ENCODE results near the gene TMEM86B.
A peak's percentile ranks its signal among the peaks of the same experiment; 100 is the strongest.

TMEM86B gene

DNA sequence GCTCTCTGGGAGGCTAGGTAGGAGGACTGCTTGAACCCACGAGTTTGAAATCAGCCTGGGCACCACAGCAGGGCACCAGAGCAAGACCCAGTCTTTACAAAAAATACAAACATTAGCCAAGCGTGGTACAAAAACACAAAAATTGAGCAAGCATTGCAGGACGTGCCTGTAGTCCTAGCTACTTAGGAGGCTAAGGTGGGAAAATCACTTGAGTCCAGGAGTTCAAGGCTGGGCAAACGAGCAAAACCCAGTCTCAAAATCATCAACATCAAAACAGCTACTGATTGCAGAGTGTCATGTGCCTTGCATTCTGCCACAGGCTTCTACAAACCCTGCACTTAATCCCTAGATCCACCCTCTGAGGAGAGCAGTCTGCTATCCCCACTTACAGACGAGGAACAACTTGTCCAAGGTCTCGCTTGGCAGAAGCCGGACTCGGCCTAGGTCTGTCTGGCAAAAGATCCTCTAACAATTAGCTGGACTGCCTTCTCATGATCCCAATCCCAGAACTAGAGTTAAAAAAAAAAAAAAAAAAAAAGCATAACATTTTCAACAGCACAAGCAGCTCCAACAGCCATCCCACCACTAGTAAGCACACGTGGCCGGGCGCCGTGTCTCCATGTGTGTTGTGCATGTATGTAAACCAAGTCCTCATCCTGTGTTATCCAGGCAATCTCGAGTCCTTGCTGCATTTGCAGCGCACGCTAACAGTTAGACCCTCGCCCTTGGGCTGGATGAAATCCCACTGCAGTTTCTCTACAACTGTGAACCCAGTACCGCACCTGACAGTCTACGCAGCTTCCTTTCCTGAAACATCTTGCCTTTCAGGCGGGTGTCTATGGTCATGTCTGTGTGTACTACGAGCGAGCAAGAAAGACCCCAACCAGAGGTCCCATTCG, 28.2 kb upstream of the TMEM86B start:
- Histone ChIP-seq H3K27me3 (ENCODE audit: control insufficient read depth, insufficient read depth, low read length) (no peaks in the 10 kb centered on the region), H3K9ac (ENCODE audit: low read length) (peak overlapping the region; percentile 29), H3K36me3 (ENCODE audit: control insufficient read depth, insufficient read depth, low read length) (0 out of 2 replicates have a peak, but pooled peaks cover 1% of the 10 kb centered on the region), H3K4me1 (ENCODE audit: control insufficient read depth, insufficient read depth, low read length) (peaks cover 40% of the 10 kb centered on the region), H3K9me3 (ENCODE audit: control insufficient read depth, insufficient read depth, low read depth, low read length) (no peaks in the 10 kb centered on the region), H3K27ac (ENCODE audit: low read depth, low read length) (no peak overlapping the region), H3K4me3 (ENCODE audit: low read depth, low read length) (peak overlapping the region; percentile 98)

DNA sequence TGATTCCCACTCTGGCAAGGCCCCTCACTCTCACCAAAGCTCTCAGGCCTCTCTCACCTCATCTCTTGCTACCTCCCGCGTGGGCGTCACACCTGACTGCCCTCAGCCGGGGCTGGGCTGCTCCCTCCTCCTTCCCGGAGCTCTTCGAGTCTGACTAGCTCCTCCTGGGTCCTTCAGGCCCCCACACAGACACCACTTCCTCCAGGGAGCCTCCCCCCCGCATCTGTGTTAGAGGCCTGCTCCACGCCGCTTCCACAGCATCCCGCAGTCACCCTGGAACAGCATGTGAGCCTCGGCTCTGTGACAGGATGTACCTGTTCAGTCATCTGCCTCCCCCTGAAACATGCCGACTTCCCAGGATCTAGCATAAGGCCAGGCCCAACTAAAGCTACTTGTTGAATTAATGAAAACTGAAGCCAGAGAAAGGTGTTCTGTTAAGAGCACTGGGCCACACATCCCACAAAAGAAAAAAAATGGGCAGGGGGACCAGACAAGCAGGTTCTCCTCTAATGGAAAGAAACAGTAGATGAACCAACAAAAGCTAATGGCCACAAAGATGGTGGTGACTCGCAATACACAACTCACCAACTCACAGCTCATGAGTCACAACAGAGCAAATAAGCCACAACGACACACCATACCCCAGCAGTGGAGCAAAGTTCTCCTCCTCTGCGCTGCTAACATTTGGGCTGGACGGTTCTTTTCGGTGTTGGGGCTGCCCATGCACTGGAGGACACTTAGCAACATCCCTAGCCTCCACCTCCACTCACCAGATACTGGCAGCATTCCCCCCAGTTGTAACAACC, 27.3 kb upstream of the TMEM86B start:
- Histone ChIP-seq H3K4me1 (ENCODE audit: control insufficient read depth, insufficient read depth, low read length) (peaks cover 40% of the 10 kb centered on the region), H3K27me3 (ENCODE audit: control insufficient read depth, insufficient read depth, low read length) (no peaks in the 10 kb centered on the region), H3K36me3 (ENCODE audit: control insufficient read depth, insufficient read depth, low read length) (0 out of 2 replicates have a peak, but pooled peaks cover 5% of the 10 kb centered on the region), H3K4me3 (ENCODE audit: low read depth, low read length) (no peak overlapping the region), H3K27ac (ENCODE audit: low read depth, low read length) (no peak overlapping the region), H3K9me3 (ENCODE audit: control insufficient read depth, insufficient read depth, low read depth, low read length) (no peaks in the 10 kb centered on the region), H3K9ac (ENCODE audit: low read length) (no peak overlapping the region)

DNA sequence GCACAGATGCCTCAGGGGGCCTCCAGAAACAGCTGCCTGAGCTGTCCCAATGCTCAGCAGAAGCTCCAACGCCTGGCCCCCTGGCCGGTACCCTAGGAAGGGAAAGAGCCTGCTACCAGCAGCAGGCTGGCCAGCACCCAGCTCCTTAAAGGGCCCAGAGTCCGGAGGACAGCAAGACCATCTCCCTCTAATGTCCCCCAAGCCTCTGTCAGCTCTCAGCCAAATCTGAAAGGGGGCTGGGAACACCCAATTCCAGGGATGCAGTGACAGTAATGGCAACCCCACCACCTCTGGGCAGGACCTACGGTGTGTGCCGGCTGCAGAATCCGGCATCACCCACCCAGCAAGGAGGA, 26.0 kb upstream of the TMEM86B start:
- no peaks in the 10 kb centered on the region for H3K9me3 ChIP-seq (ENCODE audit: control insufficient read depth, insufficient read depth, low read depth, low read length)
- H3K27me3 ChIP-seq (ENCODE audit: control insufficient read depth, insufficient read depth, low read length) = no peaks in the 10 kb centered on the region
- peak overlapping the region; percentile 9 for H3K9ac ChIP-seq (ENCODE audit: low read length)
- H3K4me3 ChIP-seq (ENCODE audit: low read depth, low read length) = no peak overlapping the region
- H3K36me3 ChIP-seq (ENCODE audit: control insufficient read depth, insufficient read depth, low read length) = 0 out of 2 replicates have a peak, but pooled peaks cover 5% of the 10 kb centered on the region
- H3K4me1 ChIP-seq (ENCODE audit: control insufficient read depth, insufficient read depth, low read length) = peaks cover 37% of the 10 kb centered on the region
- H3K27ac ChIP-seq (ENCODE audit: low read depth, low read length) = no peak overlapping the region

DNA sequence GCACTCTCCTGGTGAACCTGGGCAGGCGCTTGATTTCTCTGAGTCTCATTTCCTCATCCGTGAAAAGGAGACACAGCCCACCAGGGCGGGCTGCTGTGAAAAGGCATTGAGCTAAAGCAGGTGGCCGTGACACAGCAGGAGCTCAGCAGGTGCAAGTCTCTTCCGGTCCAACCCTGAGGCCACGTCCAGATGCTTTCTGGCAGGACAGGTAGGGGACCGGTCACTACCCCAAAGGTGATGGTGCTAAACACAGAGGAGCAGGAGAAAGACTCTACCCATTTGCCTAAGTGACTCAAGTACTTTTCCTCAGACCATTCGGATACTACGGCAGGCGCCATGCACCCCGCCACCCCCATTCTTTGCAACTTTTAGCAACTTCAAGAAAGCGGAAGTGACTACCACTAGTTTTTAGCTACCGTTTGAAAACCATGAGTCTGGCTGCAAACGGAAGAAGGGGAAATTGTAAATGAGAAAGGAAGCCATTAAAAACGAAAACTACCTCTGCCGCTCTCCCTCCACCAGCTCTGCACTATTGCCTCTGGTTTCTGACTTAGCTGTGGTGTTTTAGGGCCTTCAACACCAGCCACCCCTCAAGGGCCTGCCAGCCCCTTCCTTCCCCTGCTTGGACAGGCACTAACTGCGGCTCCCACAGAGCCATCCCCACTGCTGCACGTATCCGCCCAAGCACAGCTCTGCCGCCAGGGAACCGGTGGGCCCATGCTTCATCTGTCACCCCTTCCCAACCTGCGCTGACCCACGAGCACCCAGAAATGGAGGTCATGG, 25.5 kb upstream of the TMEM86B start:
- Histone ChIP-seq H3K4me1 (ENCODE audit: control insufficient read depth, insufficient read depth, low read length) (peaks cover 37% of the 10 kb centered on the region), H3K27ac (ENCODE audit: low read depth, low read length) (no peak overlapping the region), H3K9me3 (ENCODE audit: control insufficient read depth, insufficient read depth, low read depth, low read length) (no peaks in the 10 kb centered on the region), H3K27me3 (ENCODE audit: control insufficient read depth, insufficient read depth, low read length) (no peaks in the 10 kb centered on the region), H3K36me3 (ENCODE audit: control insufficient read depth, insufficient read depth, low read length) (0 out of 2 replicates have a peak, but pooled peaks cover 5% of the 10 kb centered on the region), H3K9ac (ENCODE audit: low read length) (peak overlapping the region; percentile 9), H3K4me3 (ENCODE audit: low read depth, low read length) (no peak overlapping the region)

DNA sequence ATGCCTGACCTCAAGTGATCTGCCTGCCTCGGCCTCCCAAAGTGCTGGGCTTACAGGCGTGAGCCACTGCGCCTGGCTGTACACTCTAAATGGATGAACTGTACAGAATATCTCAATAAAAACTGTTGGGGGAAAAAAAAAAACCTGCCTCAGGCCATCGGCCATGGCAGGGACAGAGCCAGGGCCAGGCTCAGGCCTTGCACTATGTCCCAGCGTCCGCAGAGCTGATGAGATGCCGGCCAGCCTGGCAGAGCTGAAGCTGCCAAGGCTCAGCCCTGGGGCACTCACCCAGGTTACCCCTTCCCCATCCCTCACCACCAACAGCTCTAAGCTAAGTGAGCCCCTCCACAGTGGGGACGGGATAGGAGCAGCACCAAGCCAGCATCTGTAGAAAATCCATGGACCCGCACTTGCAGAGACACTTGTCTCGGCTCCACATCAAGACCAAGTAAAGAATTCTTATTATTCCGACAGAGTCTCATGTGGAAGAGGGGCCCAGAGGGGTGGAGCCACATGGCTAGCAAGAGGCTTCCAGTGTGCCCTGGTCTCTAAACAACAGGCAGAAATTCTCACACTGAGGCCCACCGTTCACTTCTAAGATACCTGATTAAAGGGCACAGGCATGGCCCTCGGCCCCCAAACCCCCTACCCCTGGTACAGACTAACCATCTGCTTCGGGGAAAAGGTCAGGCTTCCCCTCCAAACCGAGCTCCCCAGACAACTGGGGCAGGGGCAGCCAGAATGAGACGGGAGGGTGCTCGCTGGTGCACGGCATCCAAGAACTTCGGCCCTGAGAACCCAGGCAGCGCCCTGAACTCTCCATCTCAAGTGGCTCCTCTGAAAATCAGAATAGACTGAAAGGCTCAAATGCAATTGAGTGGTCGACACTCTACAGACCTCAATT, 24.4 kb upstream of the TMEM86B start:
- Histone ChIP-seq H3K27ac (ENCODE audit: low read depth, low read length) (no peak overlapping the region), H3K4me3 (ENCODE audit: low read depth, low read length) (no peak overlapping the region), H3K4me1 (ENCODE audit: control insufficient read depth, insufficient read depth, low read length) (peaks cover 37% of the 10 kb centered on the region), H3K36me3 (ENCODE audit: control insufficient read depth, insufficient read depth, low read length) (peaks cover 5% of the 10 kb centered on the region; the same call in 1 of the 2 replicates), H3K27me3 (ENCODE audit: control insufficient read depth, insufficient read depth, low read length) (no peaks in the 10 kb centered on the region), H3K9me3 (ENCODE audit: control insufficient read depth, insufficient read depth, low read depth, low read length) (no peaks in the 10 kb centered on the region), H3K9ac (ENCODE audit: low read length) (no peak overlapping the region)

DNA sequence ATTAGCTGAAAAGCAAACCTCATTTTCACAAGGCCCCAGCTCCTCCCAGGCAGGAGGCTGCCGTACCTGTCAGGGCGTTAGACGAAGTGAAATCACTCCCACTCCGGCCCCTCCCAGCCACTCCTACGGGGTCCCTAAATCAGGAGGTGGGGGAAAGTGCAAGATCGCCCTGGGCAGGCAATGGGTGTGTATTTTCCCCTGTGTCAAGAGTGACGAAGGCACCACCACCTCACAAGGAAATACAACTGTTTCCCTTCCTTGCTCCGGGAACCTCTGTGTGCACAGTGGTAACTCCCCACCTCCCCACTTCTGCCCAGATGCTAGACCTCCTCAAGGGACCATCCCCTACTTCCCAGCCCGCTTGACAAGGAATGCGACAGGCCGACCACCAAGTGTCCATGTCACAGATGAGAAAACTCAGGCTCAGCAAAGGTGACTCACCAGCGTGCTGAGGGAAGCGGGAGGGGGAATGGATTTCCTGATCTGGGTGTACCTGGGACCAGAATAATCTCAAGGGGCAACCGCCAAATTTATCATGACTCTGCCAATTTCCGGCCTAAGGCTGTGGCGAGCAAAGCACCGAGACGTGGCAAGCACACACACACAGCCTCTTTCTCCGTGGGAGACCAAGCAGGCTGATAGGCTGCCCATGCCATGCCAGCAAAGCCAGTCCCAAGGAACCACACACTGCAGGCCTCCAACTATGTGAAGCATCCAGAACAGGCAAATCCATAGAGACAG, 22.9 kb upstream of the TMEM86B start:
- H3K36me3 ChIP-seq (ENCODE audit: control insufficient read depth, insufficient read depth, low read length) = peaks cover 10% of the 10 kb centered on the region
- no peak overlapping the region for H3K4me3 ChIP-seq (ENCODE audit: low read depth, low read length)
- H3K27me3 ChIP-seq (ENCODE audit: control insufficient read depth, insufficient read depth, low read length) = no peaks in the 10 kb centered on the region
- H3K27ac ChIP-seq (ENCODE audit: low read depth, low read length) = no peak overlapping the region
- no peak overlapping the region for H3K9ac ChIP-seq (ENCODE audit: low read length)
- no peaks in the 10 kb centered on the region for H3K9me3 ChIP-seq (ENCODE audit: control insufficient read depth, insufficient read depth, low read depth, low read length)
- peaks cover 28% of the 10 kb centered on the region for H3K4me1 ChIP-seq (ENCODE audit: control insufficient read depth, insufficient read depth, low read length)

DNA sequence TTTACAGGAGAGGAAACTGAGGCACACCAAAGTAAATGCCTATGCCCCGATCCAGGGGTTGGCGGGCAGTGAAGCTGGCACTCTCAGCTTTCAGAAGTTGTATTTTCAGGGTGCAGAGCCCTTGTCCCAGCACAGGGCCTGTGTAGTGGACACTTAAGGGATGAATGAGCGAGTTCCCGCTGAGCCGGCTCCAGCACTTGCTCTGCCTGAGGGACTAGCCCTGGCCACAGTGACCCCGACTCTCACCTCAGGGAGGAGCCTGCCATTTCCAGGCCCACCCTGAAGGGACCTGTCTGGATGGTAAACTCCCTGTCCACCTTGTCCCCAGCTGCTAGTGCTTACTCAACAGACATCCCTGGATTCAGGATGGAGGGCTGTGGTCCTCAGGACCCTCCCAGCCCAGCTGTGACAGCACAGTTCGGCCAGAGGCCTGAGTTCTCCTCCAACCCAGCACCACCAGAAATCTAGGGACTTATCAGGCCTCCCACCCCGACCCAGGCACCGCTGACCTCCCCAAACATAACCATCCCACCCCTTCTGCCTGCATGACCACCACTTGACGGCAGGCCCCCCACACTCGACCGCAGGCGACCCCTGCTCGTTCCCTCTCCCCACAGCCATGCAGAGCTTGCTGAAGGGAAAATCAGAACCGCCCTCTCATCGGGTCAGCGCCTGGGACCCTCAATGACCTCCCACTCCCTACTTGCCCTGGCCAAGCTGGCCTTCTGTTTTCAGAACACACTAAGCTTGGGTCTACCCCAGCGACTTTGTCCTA, 21.9 kb upstream of the TMEM86B start:
- no peaks in the 10 kb centered on the region for H3K9me3 ChIP-seq (ENCODE audit: control insufficient read depth, insufficient read depth, low read depth, low read length)
- H3K4me1 ChIP-seq (ENCODE audit: control insufficient read depth, insufficient read depth, low read length) = peaks cover 18% of the 10 kb centered on the region
- H3K4me3 ChIP-seq (ENCODE audit: low read depth, low read length) = no peak overlapping the region
- no peak overlapping the region for H3K9ac ChIP-seq (ENCODE audit: low read length)
- H3K27ac ChIP-seq (ENCODE audit: low read depth, low read length) = no peak overlapping the region
- H3K36me3 ChIP-seq (ENCODE audit: control insufficient read depth, insufficient read depth, low read length) = peaks cover 18% of the 10 kb centered on the region
- no peaks in the 10 kb centered on the region for H3K27me3 ChIP-seq (ENCODE audit: control insufficient read depth, insufficient read depth, low read length)

DNA sequence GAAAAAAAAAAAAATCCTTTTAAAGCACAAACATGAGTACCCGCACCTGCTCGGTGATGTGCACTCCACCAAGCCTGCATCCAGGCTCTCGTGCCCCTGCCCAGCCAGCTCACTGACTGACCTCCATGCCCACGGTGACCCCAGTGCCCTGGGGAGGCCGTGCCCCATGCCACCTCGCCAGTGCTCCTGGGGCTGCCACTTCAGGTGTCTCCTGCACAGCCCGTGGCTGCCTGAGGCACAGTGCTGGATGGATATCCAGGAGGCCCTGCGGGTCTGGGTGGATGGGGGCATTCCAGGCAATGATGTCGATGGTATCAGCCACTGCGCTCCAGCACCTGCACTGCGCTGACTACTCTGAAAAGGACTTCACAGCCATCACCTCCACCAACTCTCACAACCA, 21.3 kb upstream of the TMEM86B start:
- Histone ChIP-seq H3K27me3 (ENCODE audit: control insufficient read depth, insufficient read depth, low read length) (no peaks in the 10 kb centered on the region), H3K9ac (ENCODE audit: low read length) (no peak overlapping the region)

DNA sequence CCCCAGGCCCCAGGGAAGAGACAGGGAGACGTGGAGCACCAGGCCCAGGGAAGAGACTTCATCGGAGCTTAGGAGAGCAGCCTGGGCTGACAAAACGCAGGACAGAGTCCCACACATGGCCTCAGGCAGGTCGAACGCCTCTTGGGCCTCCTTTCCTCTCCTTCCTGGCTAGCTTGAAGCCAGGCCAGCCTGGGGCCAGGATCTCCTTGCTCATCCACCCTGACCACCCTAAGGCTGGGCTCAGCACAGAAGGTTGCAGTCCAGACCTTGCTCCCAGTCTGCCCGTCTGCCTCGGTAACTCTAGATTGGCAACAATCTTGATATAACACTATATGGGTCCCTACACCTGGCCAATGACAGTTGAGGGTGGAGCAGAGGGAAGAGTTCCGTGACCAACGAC, 20.1 kb upstream of the TMEM86B start:
- Histone ChIP-seq H3K36me3 (ENCODE audit: control insufficient read depth, insufficient read depth, low read length) (peaks cover 36% of the 10 kb centered on the region), H3K9me3 (ENCODE audit: control insufficient read depth, insufficient read depth, low read depth, low read length) (no peaks in the 10 kb centered on the region), H3K4me1 (ENCODE audit: control insufficient read depth, insufficient read depth, low read length) (peaks cover under 1% of the 10 kb centered on the region), H3K27ac (ENCODE audit: low read depth, low read length) (no peak overlapping the region), H3K9ac (ENCODE audit: low read length) (no peak overlapping the region), H3K27me3 (ENCODE audit: control insufficient read depth, insufficient read depth, low read length) (no peaks in the 10 kb centered on the region), H3K4me3 (ENCODE audit: low read depth, low read length) (no peak overlapping the region)

More for the DNA sequence above, 21.3 kb upstream of the TMEM86B start:
- H3K4me3 ChIP-seq (ENCODE audit: low read depth, low read length) = no peak overlapping the region
- H3K27ac ChIP-seq (ENCODE audit: low read depth, low read length) = no peak overlapping the region
- peaks cover 11% of the 10 kb centered on the region for H3K4me1 ChIP-seq (ENCODE audit: control insufficient read depth, insufficient read depth, low read length)
- no peaks in the 10 kb centered on the region for H3K9me3 ChIP-seq (ENCODE audit: control insufficient read depth, insufficient read depth, low read depth, low read length)
- peaks cover 24% of the 10 kb centered on the region for H3K36me3 ChIP-seq (ENCODE audit: control insufficient read depth, insufficient read depth, low read length)
